HG02852 (cell line): ENCODE data around the gene RETN.

Source experiments
- ATAC-seq: cut with Tn5 transposase; IDR thresholded peaks from one replicate; pipeline ENCODE4 v1.9.1; 2021; ENCODE audit warnings: mild to moderate bottlenecking, moderate library complexity; ENCODE audit not compliant: unreplicated experiment

RETN gene, protein sequence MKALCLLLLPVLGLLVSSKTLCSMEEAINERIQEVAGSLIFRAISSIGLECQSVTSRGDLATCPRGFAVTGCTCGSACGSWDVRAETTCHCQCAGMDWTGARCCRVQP

GRCh38 chr19:7668842-7669241 is at the start of gene RETN:
TSS of gene RETN (plus strand) at chr19:7669049. CDS start at chr19:7669327, 278 bp downstream.
- ATAC-seq = no peak

- ATAC-seq = no peak
Observed at GRCh38 chr19:7619671-7620441, 49.0 kb upstream of the RETN start.

GRCh38 chr19:7620442-7621412 is 48.1 kb upstream of the RETN start:
- no peak for ATAC-seq

DNA sequence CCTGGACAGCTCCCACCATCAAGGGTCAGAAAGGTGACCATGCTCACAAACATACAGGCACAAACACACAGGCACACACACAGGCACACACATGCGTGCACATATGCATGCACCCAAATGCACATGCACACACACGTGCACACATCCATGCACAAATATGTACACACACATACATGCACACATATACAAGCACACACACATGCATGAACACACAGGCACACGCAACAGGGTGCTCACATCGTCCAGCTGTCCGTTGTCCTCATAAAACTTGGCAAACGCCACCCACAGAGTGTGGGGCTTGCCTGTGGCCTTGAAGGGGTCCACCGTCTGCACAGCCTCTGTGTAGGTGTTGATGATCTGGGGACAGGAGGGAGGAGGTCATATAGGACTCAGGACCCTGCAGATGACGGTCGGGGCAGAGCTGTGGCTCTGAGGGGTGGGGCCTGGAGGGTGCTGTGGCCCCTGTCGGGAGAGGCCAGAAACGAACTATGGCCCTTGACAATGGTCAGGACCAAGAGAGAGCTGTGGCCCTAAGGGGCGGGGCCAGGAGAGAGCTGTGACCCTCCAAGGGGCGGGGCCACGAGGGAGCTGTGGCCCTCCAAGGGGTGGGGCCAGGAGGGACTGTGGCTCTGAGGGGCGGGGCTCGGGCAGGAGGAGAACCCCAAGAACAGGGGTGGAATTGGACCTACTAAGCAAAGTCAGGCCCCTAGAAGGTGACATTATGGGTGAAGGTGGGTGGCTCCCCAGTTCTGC is 45.7 kb upstream of the RETN start:
- ATAC-seq = no peak

DNA sequence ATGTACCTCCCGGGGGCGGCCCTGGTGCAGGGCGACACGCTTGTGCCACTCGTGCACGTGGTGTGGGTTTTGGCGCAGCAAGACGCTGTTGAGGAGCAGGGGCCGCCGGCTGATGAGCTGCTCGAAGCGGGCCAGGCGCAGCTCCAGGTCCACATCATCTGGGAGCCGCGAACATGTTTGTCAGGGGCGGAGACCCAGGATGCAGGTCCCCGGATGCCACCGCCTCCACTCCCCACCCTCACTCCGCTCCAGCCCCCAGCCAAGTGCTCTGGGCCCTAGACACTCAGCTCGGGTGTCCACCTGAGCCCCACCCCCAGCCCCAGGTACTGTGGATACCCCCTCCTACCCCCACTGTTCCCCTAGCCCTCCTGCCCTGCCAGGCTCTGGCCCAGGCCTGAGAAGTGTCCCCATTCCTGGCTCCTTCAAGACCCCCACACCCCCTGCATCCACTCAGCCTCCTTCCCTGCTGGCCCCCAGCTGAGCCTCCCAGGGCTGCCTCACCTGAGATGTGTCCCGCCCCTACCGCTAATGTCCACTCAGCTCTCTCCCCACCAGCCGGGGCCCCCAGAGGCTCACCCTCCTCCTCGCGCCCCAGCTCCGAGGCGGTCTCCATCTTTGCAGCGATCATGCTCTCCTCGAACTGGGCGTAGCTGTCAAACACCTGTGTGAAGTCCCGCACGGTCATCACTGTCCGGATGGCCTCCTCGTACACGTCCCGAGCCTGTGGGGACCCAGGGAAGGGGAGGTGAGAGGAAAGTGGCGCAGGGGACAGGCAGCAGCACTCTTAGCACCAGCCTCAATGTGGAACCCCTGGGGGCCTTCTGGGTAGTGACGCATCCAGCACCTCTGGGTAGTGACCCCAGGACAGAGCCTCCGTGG is 44.9 kb upstream of the RETN start:
- no peak for ATAC-seq

GRCh38 chr19:7624810-7625209 is 44.0 kb upstream of the RETN start:
- ATAC-seq = no peak

- ATAC-seq = no peak
Observed at GRCh38 chr19:7625763-7626372, 43.0 kb upstream of the RETN start.

GRCh38 chr19:7627166-7627565 is 41.7 kb upstream of the RETN start:
- no peak for ATAC-seq

- no peak for ATAC-seq
Observed at GRCh38 chr19:7628589-7629311, 40.1 kb upstream of the RETN start.

GRCh38 chr19:7629347-7630054 is 39.3 kb upstream of the RETN start, which contains the start of the genes PET100 and XAB2:
TSS of gene PET100 (plus strand) at chr19:7629793. CDS start at chr19:7629834, 41 bp downstream.
TSS of gene XAB2 (minus strand) at chr19:7629545. CDS start at chr19:7629527, 18 bp downstream.
- peak; percentile 84 for ATAC-seq

DNA sequence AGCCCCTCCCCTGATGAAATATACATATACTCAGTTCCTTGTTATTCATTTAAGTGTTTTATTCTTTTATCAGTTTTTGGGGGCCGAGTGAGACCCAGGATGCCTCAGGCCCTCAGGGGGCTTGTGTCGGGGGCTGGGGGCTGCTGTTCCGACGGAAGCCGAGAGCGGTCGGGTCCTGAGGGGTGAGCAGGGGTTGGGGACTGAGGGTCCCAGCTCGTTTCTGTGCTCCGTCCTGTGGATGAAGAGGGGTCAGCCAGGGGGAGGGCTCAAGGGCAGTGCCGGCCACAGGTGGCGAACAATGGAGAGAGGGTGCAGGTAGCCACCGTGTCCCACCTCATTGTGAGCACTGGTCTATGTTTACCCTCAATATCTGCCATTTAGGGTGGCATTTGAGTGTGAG is 37.3 kb upstream of the RETN start:
- no peak for ATAC-seq

- no peak for ATAC-seq
Observed at GRCh38 chr19:7632340-7633203, 36.3 kb upstream of the RETN start.

- no peak for ATAC-seq
Observed at GRCh38 chr19:7633698-7634097, 35.2 kb upstream of the RETN start, which contains the start of gene PCP2. TSS of gene PCP2 (minus strand) at chr19:7633719. CDS start at chr19:7633457, 262 bp downstream.

GRCh38 chr19:7635670-7636069 is 33.2 kb upstream of the RETN start:
- no peak for ATAC-seq

DNA sequence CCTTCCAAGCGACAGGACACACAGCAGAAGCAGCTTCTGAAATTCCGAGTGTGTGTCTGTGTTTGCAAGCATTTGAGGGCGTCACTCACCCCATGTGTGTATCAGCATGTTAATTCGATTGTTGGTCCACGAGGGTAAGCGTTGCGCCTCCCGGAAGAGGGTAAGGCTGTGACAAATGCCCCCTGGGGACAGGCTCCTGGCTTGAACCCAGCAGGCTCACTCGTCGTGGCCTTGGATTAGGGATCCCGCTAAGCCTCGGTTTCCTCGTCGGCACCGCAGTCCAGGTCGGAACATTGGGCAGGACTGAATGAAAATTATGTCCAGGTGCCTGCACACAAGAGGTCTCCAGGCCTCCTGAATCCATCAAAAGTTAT is 32.5 kb upstream of the RETN start:
- ATAC-seq = no peak

DNA sequence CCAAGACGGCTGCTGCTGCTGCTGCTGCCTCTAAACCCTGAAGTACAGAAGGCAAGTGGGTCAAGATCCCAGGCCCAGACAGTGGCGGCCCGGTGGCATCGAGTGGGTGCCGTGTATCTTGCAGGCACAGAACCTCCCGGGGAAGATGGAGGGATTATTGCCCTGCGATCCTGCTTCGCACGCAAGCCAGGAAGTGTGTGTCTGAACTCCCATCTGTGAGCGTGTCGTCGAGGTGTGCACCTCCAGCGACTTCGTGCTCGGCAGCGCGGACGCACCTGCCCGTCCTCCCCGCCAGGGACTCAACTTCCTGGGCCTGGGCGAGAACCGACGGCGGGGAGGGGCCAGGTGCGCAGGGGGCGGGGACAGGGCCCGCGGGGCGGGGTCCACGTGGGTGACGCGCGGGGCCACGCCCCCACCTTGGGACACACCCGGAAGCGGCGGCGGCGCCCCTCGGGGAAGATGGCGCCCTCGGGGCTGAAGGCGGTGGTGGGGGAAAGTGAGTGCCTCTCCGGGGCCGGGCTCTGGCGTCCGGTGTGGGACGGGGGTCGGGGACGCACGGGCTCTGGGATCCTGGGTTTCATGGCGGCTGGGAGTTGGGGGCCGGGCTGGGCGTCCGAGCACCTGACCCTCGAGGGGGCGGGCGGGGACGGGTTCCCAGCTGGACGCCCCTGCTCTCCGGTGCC is 32.0 kb upstream of the RETN start, which contains the start of gene STXBP2:
TSS of gene STXBP2 (plus strand) at position 420 of the 683 bp plus-strand sequence. CDS start at position 460, 40 bp downstream.
- no peak for ATAC-seq
